GM21526 (cell line): ENCODE measurements around the gene ADCY7.

Experiments
- ATAC-seq: cut with Tn5 transposase; IDR thresholded peaks from one replicate; pipeline ENCODE4 v1.9.1; 2021; ENCODE audit warnings: moderate library complexity; ENCODE audit not compliant: unreplicated experiment, low FRiP score

ADCY7 gene

DNA sequence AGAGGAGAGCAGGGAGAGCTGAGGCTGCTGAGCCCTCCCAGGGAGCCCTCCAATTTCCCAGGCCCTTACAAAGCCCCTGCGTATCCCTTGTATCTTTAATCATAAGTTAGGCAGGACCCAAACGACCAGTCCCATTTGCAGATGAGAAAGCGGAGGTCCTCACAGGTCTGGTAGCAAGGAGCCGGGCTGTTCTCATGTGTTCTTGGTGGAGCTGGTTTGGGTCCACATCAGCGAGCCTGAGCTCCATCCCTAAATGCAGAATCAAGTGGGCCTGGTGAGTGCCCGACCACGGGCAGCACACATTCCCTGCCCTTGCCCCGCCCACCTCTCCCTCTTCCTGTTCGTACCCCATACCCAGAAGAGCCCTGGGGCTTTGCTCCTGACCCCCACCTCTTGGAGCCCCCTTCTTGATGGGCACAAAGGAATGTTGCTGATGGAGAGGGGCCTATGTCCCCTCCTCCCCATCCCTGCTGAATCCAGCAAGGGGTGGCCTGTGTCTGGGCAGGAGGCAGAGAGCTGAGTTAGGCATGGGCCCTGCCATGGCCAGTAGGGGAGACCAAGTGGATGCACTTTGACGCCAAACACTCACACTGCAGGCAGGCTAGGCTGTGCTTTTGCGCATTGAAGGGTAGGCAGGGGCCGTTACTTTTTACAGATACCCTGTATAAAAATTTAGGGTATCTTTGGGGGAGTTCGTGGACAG is 18.3 kb upstream of the ADCY7 start:
- no peak for ATAC-seq

DNA sequence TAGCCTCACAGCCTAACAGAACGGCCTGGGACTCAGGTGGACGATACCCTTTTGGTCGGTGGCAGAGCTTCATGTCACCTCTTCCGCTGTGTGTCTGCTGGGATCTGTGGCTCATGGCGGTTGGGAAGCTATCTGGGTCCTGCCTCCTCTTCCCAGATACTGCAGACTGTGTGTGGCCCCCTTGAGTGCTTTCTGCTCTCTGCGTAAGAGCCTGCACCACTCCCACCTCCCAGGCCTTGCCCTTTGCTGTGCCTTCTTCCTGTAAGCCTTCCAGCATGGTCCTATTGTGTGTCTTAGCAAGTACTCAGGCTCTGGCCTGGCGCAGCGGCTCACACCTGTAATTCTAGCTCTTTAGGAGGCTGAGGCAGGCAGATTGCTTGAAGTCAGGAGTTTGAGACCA is 17.5 kb upstream of the ADCY7 start:
- ATAC-seq = no peak

DNA sequence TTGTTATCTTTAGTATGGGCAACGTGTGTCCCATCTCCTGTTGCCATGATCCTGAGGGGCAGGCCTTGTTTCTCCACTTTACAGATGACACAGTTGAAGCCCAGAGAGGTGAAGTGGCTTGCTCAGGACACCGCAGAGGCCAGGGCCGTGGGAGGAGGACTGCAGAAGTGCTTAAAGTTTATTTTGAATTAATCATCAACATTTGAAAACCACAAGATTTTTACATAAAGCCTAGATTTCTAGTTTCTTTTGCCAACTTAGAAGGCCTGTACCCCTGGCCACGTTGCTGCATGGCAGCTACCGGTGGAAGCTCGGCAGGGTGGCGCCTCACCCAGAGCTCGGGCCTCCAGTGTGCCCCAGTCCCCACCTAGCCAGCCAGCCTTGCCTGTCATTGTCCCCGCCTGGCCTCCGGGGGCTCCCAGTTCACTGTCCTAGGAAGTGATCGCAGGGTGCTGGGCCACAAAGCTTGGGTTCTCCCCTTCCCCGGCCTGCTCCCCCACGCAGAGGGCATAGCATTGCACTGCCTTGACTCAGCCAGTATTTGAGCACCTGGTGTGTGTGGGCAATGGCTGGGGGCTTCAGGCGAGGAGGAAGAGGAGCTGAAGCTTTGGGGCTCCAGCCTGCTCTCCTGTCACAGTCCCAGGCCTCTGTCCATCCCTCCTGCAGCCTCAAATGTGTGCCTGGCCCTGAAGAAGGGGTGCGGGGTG is 14.8 kb upstream of the ADCY7 start:
- no peak for ATAC-seq

DNA sequence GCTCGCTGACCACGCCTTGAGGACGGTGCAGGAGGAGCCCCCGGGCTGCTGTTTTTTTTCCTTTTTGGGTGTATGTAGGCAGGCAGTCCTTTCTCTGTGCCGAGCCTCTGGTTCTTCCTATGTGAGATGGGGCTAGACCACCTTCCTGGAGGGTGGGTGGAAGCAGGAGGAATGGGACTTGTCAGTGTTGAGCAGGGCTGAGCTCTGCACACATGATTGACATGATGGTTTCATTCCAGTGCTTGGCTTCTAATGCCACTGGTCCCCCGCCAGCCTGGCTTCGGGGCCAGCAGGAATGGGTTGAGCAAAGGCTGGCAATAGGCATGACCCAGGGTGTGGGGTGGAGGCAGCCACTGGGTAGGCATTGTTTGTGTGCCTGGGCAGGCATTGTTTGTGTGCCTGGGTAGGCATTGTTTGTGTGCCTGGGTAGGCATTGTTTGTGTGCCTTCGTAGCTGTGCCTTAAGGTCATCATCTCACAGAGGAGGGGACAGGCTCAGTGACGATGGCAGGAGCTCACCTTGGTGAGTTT is 14.2 kb upstream of the ADCY7 start:
- ATAC-seq = no peak

DNA sequence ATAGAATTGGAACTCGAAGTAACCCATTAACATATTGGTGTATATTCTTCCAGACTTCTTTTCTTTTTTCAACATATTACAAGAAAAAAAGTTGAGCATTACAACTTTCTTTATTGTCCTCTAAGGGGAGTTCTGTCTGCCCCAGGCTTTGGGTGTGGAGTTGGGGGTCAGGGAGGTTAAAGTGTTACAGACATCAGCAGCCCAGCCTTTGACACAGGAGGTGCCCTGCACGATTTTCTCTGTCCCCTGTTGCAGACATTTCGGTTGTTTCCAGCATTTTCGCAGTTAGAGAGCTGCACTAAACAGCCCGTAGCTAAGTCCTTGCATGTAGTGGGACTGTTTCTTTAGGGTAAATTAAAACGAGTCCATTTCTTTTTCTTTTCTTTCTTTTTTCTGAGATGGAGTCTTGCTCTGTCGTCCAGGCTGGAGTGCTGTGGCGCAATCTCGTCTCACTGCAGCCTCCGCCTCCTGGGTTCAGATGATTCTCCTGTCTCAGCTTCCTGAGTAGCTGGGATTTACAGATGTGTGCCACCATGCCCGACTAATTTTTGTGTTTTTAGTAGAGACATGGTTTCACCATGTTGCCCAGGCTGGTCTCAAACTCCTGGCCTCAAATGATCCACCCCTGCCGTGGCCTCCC is 13.4 kb upstream of the ADCY7 start:
- no peak for ATAC-seq

DNA sequence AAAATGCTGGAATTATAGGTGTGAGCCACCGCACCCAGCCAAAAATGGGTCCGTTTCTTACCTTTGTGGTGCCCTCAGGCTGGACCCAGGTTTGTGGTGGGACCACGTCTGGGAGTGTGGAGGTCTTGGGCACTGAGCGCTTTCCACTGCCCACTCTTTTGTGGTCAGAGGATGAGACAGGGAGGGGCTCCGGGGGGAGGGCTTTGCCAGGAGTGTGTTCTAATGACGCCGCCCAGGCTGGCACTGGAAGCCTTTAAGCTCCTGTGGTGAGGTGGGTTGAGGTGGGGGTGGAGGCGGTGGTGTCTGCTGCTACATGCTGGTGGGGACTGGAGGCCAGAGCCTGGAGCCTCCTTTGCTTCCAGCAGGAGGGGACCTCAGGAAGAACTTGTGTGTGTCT is 12.8 kb upstream of the ADCY7 start:
- ATAC-seq = no peak

DNA sequence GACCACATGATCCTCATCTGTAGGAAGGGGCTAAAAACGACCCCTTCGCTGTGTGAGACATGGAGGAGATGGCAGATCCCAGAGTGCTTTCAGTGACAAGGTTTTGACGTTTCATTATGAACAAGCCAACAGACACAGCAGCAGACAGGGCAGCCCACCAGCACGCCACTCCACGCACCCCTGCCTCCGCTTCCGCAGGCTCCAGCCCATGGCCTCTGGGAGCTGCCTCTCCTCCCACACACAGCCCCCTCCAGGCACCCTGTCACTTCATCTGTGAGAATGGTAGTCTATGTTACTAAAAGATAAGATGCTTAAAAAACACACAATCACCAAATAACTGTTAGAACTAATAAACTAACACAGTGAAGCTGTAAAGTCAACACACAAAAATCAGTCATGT is 12.3 kb upstream of the ADCY7 start:
- no peak for ATAC-seq

DNA sequence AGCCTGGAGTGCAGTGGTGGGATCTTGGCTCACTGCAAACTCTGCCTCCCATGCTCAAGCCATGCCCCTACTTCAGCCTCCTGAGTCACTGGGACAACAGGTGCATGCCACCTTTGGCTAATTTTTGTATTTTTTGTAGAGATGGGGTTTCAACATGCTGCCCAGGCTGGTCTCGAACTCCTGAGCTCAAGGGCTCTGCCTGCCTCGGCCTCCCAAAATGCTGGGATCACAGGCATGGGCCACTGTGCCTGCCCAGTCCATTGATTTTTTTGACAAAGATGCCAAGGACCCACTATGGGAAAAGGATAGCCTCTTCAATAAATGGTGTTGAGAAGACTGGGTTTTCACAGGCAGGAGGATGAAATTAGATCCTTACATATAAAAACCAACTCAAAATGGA is 10.8 kb upstream of the ADCY7 start:
- ATAC-seq = no peak

DNA sequence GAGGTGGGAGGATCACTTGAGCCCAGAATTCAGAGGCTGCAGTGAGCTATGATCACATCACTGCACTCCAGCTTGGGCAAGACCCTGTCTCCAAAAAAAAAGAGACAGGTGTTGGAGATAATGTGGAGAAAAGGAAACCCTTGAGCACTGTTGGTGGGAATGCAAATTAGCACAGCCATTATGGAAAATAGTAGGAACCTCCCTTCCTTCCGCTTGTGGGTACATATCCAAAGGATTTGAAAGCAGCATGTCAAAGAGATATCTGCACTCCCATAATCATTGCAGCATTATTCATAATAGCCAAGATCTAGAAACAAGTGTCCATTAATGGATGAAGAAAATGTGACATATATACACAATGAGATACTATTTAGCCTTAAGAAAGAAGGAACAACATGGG is 9.7 kb upstream of the ADCY7 start:
- ATAC-seq = no peak

DNA sequence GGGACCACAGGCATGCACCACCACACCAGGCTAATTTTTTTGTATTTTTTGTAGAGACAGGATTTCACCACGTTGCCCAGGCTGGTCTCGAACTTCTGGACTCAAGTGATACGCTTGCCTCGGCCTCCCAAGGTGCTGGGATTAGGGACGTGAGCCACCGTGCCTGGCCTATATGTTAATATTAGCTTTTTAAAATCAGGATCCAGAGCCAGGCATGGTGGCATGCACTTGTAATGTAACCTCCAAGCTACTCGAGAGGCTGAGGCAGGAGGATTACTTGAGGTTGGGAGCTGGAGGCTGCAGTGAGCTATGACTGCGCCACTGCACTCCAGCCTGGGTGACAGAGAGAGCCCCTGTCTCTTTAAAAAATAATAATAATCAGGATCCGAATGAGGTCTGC is 8.5 kb upstream of the ADCY7 start:
- no peak for ATAC-seq

DNA sequence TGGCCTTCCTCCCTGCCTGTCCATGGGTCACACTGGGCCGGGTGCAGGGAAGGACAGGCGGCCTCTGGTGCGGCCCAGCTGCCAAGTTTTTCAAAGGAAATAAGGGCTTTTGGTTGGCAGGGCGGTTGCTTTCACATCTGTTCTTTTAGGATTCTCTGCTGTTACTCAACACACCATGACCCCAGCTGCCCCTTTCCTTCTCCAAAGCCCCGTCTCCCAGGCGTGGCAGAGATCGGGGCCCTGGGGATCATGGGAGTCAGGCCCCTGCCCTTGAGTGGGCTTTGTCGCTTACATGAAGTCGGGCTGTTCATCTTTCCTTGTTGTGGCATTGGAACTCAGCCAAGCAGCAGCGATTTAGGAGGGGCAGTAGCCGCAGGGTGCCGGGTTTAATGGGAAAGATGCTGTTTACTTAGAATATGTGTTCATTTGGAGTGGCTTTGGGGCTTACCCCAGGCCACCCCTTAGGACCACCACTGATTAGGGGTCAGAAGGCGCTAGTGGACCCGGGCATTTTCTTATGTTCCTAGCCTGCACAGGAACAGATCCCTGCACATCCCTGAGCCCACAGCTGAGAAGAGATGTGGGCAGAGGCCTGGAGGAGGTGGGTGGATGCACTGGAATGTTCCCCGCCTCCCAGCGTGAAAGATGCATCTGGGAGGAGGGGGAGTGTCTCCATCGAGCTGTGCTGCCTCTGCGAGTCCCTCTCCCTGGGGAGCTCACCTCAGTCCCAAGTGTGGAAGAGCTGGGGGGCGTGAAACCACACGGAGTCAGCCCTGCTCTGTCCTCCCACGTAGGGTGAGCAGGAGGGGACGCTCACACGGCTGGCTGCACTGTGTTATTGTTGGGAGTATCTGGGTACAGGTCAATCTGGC is 6.8 kb upstream of the ADCY7 start:
- no peak for ATAC-seq

DNA sequence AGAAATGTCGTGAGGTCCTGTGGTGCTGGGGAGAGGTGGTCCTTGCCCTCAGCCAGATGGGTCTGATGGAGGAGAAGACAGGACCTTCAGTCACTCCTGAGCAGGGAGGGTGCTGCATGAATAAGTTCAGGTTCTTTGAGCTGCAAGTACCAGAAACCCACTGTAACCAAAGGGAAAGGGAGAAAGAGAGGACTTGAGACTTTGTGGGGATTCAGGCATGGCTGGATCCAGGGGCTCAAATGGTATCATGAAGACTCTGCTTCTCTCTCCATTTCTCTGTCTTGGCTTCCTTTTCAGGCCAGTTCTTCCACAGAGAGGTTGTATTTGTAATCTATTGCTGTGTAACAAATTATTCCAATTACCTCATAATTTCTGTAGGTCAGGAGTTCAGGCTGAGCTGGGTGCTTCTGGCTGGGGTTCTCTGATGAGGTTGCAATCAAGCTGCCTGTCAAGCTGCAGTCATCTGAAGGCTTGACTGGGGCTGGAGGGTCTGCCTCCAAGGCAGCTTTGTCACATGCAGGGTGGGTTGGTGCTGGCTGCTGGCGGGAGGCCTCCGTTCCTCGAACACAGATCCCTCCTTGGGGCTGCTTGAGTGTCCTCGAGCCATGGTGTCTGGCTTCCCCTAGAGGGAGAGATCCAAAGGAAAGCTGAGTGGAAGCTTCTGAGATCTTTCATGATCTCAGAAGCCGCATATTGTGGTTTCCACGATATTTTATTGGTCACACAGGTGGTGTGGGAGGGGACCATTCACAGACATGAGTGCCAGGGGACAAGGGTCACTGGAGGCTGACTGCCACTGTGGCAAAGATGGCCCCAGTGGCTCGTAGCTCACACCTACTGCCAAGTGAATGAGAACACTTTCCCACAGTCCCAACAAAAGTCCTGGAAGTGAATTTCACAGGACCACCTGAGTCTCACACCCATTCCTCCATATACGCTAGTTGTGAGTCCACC is 5.9 kb upstream of the ADCY7 start:
- no peak for ATAC-seq

DNA sequence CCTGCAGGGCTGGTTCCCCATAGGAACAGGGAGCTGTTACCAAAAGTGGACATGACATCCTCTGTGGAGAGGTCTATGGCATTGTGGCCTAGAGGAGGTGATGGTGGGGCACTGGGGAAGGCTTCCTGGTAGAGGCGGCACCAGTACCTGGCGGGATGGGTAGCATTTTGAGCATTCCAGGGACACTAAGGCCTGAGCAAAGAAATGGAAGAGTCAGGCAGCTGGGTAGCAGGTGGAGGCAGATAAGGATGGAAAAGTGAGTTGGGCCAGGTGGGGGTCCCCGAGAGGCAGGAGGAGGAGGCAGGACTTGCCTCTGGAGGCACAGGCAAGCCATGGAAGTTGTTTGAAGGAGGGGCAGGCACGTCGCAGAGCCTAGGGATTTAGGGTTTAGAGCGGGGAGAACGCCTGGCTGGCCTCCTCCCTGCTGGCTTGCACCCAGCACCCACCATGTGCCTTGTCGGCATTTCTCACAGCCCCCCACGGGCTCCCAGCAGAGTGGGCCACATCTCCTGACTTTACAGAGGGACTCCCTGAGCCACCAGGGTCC is 5.1 kb upstream of the ADCY7 start:
- ATAC-seq = no peak

DNA sequence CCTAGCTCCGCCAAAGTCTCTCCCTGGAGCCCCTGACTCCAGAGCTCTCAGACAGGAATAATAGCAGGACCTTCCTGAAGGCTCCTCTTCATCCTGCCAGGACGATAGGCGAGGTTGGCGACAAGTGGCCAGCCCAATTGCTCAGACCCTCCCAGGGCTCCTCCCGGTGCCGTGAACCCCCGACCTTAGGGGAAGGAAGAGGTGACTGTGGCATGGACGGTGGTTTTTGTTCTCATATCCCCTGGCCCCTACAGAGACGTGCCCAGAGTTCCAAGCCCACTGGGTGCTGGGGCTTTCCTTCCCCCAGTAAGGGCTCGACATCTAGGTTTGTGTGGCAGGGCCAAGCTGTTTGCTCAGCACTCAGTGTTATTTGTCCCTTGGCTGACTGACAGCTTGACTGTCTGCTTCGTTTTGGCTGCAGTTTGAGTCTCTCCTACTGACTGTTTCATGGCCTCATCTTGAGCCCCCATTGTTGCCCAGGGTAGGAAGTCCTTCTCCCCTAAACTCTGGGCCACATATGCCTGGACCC is 4.6 kb upstream of the ADCY7 start:
- ATAC-seq = no peak

DNA sequence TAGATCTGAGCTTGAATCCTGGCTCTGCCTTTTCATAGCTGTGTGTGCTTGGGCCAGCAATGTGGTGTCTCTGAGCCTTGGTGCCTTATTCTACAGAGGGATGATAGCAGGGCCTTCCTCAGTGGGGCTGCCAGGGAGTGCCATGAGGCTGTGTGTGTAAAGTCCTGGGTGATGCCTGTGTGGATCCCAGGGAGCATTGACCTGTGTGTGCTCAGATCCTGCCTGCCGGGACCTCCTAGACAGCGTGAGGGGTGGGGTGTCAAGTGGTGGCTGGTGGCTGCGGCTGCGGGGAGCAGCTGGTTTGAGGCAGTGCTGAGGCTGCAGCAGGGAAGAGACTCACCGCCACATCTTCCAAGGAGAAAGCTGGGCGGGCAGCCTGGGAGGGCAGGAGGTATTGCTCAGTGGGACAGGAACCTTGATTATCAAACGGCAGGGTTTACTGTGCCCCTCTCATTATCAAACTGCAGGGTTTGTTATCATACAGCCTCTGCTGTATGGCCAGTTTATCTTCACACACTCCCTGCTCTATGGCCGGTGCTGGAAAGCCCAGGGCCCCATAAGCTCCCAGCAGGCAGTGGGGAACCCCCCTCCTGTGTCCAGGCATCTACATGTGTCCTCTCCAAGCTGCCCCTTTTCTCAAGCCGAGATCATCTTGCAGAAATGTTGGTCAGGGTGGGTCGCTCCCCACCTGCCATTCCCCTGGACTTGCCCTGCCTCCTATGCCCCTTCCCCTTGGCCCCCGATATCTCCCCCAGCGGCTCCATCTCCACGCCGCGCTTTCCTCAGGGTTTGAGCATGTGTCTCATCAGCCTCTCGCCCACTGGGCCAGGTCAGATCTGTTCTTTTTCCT is 3.1 kb upstream of the ADCY7 start:
- no peak for ATAC-seq

DNA sequence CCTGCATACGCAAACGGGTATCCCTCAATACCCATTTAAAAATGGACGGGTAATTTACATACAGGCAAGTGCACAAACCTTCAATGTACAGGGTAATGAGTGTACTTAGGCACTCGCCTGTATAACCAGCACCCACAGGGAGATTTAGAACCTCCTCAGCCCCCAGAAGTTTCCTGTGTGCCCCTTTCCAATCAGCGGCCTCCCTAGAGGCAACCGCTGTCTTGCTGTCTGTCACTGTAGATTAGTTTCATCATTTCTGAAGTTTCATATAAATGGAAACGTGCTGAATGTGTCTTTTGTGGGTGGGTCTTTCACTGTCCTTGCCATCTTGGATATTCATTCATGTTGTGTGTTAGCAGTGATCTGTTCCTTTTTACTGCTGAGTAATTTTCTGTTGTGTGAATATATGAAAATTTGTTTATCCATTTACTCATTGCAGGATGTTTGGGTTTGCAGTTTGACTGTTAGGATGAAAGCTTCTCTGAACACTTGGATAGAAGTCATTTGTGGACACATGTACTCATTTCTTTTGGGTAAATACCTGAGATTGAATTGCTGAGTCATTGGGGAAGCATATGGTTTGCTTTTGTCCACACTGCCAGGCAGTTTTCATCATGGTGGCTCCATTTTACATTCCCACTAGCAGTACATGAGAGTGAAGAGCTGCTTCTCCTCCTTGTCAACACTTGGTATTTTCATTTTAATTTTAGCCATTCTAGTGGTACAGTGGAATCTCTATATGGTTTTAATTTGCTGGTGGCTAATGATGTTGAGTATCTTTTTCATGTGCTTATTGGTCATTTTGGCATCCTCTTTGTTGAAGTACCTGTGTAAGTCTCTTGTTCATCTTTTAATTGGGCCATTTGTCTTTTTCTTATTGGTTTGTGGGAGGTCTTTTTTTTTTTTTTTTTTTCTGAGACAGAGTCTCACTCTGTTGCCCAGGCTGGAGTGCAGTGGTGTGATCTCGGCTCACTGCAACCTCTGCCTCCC is 2.1 kb upstream of the ADCY7 start:
- ATAC-seq = no peak

DNA sequence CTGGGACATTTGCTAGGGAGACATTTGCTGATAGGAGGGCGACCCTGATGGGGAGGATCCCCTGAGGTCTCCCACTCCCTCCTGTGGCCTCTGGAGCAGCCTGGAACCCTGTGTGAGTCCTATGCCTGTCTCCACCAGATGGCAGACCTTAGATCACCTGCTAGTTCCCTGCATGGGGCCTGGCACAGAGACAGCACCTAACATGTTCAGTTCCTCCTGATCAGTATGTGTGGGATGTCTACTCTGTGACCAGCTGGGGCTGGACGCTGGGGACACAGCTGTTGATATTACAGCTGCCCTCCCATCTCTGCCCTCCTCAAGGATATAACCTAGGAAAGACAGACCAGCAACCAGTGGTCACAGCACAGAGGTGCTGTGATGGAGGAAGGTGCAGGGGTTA is 1.1 kb upstream of the ADCY7 start:
- no peak for ATAC-seq
